ENCODE data around the gene PPP2R2C.

- TF ChIP-seq FOXM1 (IDR thresholded peaks at IDR 0.05; ENCODE audit: borderline replicate concordance) (no peak), ARNT (IDR thresholded peaks at IDR 0.05) (no peak)
Observed at GRCh38 chr4:6448476-6449170, 23.8 kb downstream of the PPP2R2C start.

Data from HEK293T (cell line).